ENCODE measurements around the gene ASAP3. TPM values are rescaled to one million over a fixed set of nuclear protein-coding genes. Genes with fewer than 3 reads are reported as not detected.

ASAP3 gene
- total and polyA plus RNA-seq, 3 donors from 2014 or later, result 34.1 to 48.0 (median 43.1) TPM

GRCh38 chr1:23394684-23395083 lies 89.3 kb downstream of the ASAP3 start:
- intact Hi-C loops (cut with DNase I; ENCODE audit: low total_unique reads), result no loop called here
- no peak for TF ChIP-seq CTCF (IDR thresholded peaks at IDR 0.05)
- TF ChIP-seq POLR2A (IDR thresholded peaks at IDR 0.05), result no peak

GRCh38 chr1:23394181-23394580 lies 89.8 kb downstream of the ASAP3 start:
- no peaks in the 10 kb centered on the region for H3K27me3 ChIP-seq
- no peaks in the 10 kb centered on the region for H3K36me3 ChIP-seq (ENCODE audit: low read depth, missing control alignments)
- H3K4me1 ChIP-seq, result peaks cover 26% of the 10 kb centered on the region
- no peak for DNase-seq
- TF ChIP-seq POLR2A (IDR thresholded peaks at IDR 0.05), result no peak
- TF ChIP-seq CTCF (IDR thresholded peaks at IDR 0.05), result no peak
- H3K27ac ChIP-seq, result peak overlapping the region; percentile 65 to 84
- 56 to 65% methylated on average over 4 of the region's 4 CpGs for WGBS, 2 donors
- H3K9me3 ChIP-seq, result no peaks in the 10 kb centered on the region
- intact Hi-C loops (cut with DNase I; ENCODE audit: low total_unique reads), result no loop called here
- no peak overlapping the region for H3K4me3 ChIP-seq

More at GRCh38 chr1:23394684-23395083, 89.3 kb downstream of the ASAP3 start:
- WGBS, 2 donors, result 23 to 34% methylated on average over 7 of the region's 7 CpGs
- Histone ChIP-seq H3K4me3 (no peak overlapping the region), H3K9me3 (no peaks in the 10 kb centered on the region), H3K27me3 (no peaks in the 10 kb centered on the region), H3K4me1 (peaks cover 26% of the 10 kb centered on the region), H3K27ac (peak overlapping the region; percentile 78 to 84), H3K36me3 (ENCODE audit: low read depth, missing control alignments) (no peaks in the 10 kb centered on the region)
- DNase-seq, result peak; percentile 89

- intact Hi-C loops (cut with DNase I; ENCODE audit: low total_unique reads), result no loop called here
- no peaks in the 10 kb centered on the region for H3K27me3 ChIP-seq
- peak overlapping the region; percentile 65 to 84 for H3K27ac ChIP-seq
- H3K36me3 ChIP-seq (ENCODE audit: low read depth, missing control alignments), result no peaks in the 10 kb centered on the region
- WGBS, 2 donors, result 64 to 71% methylated on average over 7 to 15 of the region's 15 CpGs
- no peak overlapping the region for H3K4me3 ChIP-seq
- H3K4me1 ChIP-seq, result peaks cover 26% of the 10 kb centered on the region
- no peaks in the 10 kb centered on the region for H3K9me3 ChIP-seq
- no peak for TF ChIP-seq CTCF (IDR thresholded peaks at IDR 0.05)
- TF ChIP-seq POLR2A (IDR thresholded peaks at IDR 0.05), result no peak
- DNase-seq, result peak; percentile 77
These were observed 90.3 kb downstream of the ASAP3 start for GRCh38 chr1:23393706-23394105.

GRCh38 chr1:23392125-23392855 lies 91.7 kb downstream of the ASAP3 start:
- TF ChIP-seq CTCF (IDR thresholded peaks at IDR 0.05), result no peak
- TF ChIP-seq POLR2A (IDR thresholded peaks at IDR 0.05), result no peak
- WGBS, 2 donors, result 67 to 70% methylated on average over 2 of the region's 2 CpGs
- H3K27ac ChIP-seq, result no peak overlapping the region

GRCh38 chr1:23389837-23390321 lies 94.1 kb downstream of the ASAP3 start:
- no peak for DNase-seq
- TF ChIP-seq POLR2A (IDR thresholded peaks at IDR 0.05), result no peak
- TF ChIP-seq CTCF (IDR thresholded peaks at IDR 0.05), result no peak
- Histone ChIP-seq H3K9me3 (no peaks in the 10 kb centered on the region), H3K27me3 (no peaks in the 10 kb centered on the region), H3K4me3 (no peak overlapping the region), H3K4me1 (peaks cover 27% of the 10 kb centered on the region), H3K27ac (no peak overlapping the region), H3K36me3 (ENCODE audit: low read depth, missing control alignments) (no peaks in the 10 kb centered on the region)
- intact Hi-C loops (cut with DNase I; ENCODE audit: low total_unique reads), result no loop called here
- WGBS, 2 donors, result 67 to 74% methylated on average over 9 of the region's 9 CpGs

More at GRCh38 chr1:23392125-23392855, 91.7 kb downstream of the ASAP3 start:
- intact Hi-C loops (cut with DNase I; ENCODE audit: low total_unique reads), result no loop called here
- no peaks in the 10 kb centered on the region for H3K9me3 ChIP-seq
- no peaks in the 10 kb centered on the region for H3K36me3 ChIP-seq (ENCODE audit: low read depth, missing control alignments)
- H3K4me3 ChIP-seq, result no peak overlapping the region
- no peaks in the 10 kb centered on the region for H3K27me3 ChIP-seq
- DNase-seq, result no peak
- peaks cover 33% of the 10 kb centered on the region for H3K4me1 ChIP-seq
